GM03348 (cell line): Measurements from ENCODE around the gene TPST2.
A peak's percentile ranks its signal among the peaks of the same experiment; 100 is the strongest.

Experiments
- DNase-seq: peaks from one replicate; pipeline ENCODE4 v3.0.0; 2012; ENCODE audit warnings: low spot score

TPST2 gene

DNA sequence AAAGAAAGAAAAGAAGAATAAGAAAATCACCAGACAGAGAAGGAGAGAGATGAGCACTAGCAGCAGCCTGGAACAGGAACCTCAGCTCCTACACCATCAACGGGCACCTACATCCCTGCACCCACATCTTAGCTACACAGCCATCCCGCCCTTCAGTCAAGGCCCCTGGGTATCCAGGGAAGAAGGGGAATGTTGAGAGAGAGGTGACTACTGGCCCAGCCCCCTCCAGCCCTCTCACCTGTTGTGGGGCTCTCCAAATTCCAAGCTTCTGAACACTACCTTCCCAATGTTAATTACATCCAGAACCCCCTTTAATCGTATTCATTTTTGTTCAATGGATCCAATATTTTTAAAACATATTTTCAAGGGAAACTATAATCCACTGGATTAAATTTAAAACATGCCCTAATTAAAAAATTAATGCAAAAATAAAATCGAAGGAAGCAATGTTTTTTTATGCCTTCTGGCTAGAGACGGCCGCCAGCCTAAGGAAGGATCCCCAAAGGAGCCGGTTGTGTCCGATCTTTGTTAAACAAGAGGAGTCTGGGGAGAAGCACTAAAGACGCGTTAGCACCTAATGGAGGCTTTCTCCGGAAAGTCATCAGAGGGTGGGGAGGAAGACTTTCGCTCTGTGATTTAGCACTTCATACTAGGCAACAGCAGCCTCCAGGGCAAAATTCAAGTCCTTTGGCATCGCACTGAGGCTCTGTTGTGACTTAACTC lies 9.5 kb downstream of the TPST2 start:
- DNase-seq: no peak

DNA sequence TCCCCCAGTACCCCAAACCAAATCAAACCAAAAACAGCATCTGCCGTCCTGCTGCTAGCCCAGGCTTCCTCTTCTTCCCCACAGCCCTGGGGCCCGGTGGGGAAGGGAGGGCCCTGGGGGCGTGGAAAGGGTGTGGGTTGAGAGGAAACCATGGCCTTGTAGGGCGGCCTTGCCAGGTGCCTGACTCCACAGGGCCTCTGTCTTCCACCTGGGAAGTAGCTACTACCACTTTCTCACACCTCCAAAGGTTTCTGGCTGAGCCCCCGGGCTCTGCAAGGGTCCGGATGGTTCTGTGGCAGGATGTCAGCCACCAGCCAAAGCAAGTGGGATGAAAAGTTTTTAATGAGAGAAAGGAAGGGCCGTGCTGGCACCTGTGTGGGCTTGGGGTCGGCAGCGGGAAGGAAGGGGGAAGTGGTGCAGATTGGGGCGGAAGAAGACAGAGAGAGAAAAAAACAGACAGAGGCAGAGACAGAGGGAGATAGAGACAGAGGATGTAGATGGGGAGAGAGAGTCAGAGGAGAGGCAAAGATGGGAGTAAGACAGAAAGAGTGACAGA lies 10.5 kb downstream of the TPST2 start:
- DNase-seq: no peak

- no peak for DNase-seq
Observed at GRCh38 chr22:26577081-26577480, 12.9 kb downstream of the TPST2 start.

DNA sequence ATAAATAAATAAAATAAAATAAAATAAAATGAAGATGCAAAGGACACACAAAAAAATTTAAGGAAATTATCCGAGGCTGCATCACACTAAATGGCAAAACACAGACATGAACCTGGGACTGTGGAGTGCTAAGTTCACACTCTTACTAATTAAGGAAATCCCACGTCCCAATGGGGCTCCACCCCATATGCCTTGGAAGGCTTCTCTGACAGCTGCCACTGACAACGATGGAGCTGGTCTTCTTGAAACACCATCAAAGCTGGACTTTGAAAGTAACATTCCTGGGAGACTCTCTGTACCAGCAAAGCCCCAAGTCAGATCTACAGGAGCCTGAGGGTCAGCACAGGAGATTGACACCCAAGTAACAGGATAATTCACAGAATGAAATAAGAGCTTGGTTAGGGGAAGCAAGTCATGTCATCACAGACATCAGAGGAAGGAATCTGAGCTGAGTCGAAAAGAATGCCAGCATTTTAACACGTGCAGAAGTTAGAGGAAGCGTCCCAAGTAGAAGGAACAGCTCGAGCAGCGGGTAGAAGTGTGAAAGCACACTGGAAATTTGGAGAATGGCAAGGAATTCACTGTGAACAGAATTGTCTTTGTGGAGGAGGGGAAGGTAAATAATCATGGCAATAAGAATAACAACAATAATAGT lies 13.8 kb downstream of the TPST2 start:
- peak; percentile 33 for DNase-seq

DNA sequence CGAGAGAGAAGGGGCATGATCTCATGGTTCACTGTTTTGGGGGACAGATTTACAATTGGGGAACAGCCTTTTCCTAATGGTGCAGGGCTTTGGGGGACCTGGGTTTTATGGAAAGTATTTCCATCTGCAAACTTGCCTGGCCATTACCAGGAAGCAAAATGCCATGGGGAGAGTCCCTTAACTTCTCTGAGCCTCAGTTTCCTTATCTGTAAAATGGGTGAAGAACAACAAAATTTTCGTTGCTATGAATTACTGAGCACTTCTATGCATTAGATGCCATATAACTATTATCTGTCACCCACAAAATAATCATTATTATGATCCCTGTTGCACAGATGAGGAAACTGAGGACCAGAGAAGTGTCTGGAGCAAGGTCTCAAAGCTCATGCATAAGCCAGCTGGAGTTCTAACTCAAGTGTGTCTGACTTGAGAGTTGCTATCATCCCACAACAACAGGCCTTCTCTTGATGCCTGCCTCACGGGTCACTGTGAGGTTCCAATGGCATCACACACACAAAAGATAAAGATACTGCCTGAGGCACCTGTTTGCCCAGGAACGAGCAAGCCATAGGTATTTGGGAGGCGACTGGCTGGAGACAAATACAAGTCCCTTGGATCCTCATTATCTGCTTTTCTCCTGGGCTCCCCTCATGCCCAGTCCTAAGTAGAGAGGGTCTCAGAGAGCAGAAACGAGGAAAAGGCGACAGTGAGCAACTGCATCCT lies 15.8 kb downstream of the TPST2 start:
- DNase-seq: no peak

DNA sequence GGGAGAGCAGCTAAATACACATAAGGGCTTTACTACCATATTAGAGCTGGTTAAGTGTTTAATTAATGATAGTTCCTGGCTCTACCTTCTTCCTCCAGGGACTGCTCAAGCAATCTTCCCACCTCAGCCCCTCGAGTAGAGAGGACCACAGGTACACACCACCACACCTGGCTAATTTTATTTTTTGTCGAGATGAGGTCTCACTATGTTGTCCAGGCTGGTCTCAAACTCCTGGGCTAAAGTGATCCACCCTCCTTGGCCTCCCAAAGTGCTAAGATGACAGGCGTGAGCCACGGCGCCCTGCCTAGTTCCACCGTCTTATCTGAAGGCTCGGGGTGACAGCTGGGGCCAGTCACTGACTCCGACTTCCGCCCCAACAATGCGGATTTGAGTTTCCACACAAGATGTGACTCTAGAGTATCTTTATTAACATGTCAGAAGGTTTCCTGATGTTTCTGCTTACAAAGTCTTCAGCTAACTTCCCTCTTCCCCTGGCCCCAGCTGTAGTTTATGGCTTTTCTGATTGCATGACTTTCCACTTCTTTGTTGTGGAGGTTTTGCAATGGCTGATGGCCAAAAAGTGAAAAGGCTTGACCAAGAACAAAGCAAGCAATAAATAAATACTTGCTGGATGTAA lies 16.8 kb downstream of the TPST2 start:
- DNase-seq: no peak

DNA sequence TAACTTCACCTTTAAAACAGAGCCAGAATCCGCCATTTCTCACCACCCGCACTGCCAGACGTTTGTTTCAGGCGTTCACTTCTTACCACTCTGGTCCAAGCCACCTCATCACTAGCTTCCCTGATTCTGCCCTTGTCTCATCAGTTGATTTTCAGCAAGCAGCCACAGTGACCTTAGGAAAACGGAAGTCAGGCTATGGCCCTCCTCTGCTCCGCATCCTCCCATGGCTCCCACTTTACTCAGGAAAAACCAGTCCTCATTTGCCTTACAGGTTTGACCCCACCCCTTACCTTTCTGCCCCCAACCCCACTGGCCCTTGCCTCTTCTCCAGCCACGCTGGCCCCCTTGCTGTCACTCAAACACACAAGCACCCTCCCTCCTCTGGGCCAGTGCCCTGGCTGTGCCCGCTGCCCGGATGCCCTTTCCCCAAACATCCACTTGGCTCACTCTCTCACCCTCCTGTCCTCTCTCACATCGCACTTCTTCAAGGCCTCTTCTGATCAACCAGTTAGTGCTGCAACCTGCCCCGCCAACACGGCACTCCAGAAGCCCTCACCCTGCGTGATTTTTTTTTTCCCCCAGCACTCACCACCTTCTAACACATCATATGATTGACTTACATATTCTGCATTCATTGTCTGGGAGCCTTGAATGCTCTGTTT lies 18.9 kb downstream of the TPST2 start:
- no peak for DNase-seq

- peak; percentile 29 for DNase-seq
Observed at GRCh38 chr22:26570115-26570514, 19.8 kb downstream of the TPST2 start.

DNA sequence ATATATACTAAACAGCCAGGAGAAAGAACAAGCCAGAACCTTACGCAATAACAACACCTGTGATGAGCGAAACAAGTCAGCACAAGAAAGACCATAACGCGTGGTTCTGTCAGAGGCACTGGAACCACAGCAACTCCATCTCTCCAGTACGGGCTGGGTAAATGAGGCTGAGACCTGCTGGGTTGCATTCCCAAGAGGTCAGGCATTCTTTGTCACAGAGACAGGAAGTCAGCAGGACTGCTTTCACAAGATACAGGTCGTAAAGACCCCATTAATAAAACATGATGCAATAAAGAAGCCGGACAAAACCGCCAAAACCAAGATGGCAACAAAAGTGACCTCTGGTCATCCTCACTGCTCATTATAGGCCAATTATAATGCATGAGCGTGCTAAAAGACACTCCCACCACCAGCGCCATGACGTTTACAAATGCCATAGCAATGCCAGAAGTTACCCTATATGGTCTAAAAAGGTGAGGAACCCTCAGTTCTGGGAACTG lies 21.7 kb downstream of the TPST2 start:
- no peak for DNase-seq

GRCh38 chr22:26567610-26568009 lies 22.3 kb downstream of the TPST2 start:
- no peak for DNase-seq

- no peak for DNase-seq
Observed at GRCh38 chr22:26566994-26567393, 22.9 kb downstream of the TPST2 start.

GRCh38 chr22:26565889-26566288 lies 24.0 kb downstream of the TPST2 start:
- no peak for DNase-seq

DNA sequence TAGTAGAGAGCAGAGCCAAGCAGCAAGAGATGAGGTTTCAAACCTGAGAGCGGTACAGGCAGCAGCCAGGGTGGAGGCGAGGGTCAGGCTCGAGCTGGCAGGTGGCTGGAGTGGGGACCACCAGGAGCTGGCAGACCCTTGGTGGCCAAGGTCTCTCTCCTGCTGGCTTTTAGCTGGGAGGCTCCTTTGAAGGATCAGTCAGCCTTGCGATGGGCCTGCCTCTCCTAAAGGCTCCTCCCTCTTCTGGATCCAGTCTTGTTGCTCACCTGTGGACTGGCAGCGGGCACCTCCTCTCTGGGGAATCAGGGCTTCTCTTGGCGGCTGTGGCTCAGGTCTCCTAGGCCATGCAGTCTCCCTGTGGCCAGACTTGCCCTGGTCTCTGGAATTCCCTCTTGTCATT lies 24.8 kb downstream of the TPST2 start:
- no peak for DNase-seq

- DNase-seq: no peak
Observed at GRCh38 chr22:26564672-26565071, 25.3 kb downstream of the TPST2 start.

- DNase-seq: no peak
Observed at GRCh38 chr22:26564181-26564580, 25.8 kb downstream of the TPST2 start.

- DNase-seq: no peak
Observed at GRCh38 chr22:26563022-26563421, 26.9 kb downstream of the TPST2 start.

DNA sequence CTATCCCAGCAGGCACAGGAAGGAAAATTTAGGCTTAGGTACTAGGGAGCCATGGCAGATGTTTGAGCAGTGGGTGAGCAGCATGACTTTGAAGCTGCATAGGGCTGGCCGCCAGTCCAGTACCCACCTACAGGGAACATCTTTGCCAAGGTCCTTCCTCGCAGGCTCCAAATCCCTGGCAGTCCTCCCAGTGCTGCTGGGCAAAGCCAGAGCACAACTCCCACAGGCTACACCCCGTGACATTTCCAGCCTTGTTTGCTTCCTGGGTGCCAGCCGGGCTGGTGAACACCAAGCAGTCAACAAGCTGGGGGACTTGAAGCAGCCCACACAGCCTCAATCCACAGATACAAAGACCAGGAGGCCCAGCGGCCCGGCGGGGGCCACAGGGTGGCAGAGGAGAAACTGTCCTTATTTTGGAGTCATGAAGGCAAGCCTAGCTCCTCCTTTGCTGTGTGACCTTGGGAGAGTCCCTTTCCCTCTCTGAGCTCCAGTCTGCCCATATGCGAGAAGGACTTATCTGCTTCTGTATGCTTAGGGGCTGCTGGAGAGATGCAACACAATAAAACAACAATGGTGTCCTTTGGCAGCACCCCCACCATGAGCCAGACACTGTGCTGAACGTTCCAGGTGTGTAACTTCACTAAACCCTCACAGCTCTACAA lies 28.0 kb downstream of the TPST2 start:
- no peak for DNase-seq

DNA sequence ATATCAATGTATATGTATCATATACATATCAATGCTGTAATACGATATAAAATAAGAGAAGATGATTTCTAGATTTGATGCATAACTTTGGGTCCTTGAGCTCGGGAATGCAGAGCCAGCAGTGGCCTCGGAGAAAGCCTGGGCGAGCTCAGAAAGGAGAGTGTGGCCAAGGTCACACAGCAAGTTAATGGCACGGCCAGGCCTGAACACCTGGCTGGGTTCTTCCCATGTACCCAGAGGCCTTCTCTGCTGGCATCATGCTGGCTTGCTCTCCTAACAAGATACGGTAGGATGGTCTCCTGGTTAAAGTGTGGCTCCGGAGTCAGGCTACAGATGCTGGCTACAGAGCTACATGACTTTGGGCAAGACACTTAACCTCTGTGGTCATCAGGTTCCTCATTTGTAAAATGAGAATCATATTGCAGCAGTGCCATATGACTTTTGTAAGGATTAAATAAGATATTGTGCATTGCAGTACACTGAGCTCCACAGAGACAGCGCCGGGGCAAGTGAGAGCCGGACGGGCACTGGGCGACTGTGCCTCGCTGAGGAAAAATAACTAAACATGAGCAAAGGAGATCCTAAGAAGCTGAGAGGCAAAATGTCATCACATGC lies 29.9 kb downstream of the TPST2 start:
- no peak for DNase-seq

- no peak for DNase-seq
Observed at GRCh38 chr22:26558248-26558895, 31.6 kb downstream of the TPST2 start.

- DNase-seq: no peak
Observed at GRCh38 chr22:26556904-26557303, 33.0 kb downstream of the TPST2 start.
